ENCODE measurements around the gene DPYSL4.

Gene DPYSL4

DNA sequence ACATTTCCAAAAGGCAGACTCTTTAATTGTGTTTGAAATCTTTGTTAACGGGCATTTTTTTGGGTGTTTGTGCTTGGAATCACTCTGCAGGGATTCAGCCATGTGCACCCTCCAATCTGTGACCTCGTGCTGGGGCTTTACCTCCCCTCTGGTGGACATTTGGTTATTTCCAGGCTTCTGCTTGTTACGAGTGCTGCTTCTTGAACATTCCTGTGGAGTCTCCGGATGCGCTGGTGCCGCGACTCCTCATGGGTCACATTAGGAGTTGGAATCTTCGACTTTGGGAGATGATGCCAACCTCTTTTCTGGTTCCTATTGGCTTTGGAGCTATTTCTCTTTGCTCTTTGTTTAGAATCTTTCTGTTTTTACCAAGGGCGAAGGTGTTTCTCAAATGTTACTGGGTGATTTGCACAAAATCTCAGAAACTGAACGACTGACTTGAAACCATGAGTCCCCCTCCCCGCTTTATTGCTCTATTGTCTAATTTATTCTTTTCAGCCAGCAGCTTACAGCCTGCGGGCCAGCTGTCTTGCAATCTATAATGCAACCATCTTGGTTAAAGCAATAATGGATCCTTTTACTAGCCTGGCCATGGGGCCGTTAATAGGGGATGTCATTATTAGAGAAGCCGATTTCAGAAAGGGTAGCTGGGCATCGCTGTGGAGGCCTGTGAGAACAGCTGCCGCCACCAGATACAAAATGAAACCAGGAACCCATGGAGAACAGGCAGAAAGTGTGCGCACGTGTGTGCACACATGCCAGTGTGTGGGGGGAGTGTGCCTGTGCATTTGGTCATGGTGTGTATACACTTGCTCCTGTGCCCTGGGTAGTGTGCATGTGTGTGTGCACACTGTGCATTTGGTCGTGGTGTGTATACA is 9.9 kb upstream of the DPYSL4 start:
- no peaks in the 10 kb centered on the region for H3K4me1 ChIP-seq
- peaks cover 0 to 54% of the 10 kb centered on the region in 2 donors for H3K27me3 ChIP-seq
- no peaks in the 10 kb centered on the region for H3K36me3 ChIP-seq
- DNase-seq: no peak
- no peaks in the 10 kb centered on the region for H3K9me3 ChIP-seq
- H3K4me3 ChIP-seq: no peak overlapping the region
- TF ChIP-seq, protein P1, sequence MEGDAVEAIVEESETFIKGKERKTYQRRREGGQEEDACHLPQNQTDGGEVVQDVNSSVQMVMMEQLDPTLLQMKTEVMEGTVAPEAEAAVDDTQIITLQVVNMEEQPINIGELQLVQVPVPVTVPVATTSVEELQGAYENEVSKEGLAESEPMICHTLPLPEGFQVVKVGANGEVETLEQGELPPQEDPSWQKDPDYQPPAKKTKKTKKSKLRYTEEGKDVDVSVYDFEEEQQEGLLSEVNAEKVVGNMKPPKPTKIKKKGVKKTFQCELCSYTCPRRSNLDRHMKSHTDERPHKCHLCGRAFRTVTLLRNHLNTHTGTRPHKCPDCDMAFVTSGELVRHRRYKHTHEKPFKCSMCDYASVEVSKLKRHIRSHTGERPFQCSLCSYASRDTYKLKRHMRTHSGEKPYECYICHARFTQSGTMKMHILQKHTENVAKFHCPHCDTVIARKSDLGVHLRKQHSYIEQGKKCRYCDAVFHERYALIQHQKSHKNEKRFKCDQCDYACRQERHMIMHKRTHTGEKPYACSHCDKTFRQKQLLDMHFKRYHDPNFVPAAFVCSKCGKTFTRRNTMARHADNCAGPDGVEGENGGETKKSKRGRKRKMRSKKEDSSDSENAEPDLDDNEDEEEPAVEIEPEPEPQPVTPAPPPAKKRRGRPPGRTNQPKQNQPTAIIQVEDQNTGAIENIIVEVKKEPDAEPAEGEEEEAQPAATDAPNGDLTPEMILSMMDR (IDR thresholded peaks at IDR 0.05): no peak
- H3K27ac ChIP-seq: no peak overlapping the region
- intact Hi-C loops (cut with DNase I; ENCODE audit: low total_unique reads): no loop called here

DNA sequence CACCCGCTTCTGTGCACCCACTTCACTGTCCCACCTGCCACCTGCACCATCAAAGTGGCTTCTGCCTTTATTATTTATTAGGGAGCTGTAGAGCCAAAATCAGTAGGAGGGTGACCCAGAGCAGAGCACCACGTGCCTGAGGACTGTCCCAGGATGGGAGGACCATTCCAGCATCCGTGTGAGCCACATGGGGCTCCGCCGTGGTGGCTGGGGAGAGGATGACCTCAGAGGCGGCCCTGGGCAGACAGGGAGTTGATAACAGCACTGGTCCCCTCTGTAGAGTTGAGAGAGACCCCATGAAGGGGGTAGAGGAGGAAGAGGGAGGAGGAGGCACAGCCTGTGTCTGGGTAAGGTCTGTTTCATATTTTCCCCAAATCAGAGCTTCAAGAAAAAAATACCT is 8.7 kb upstream of the DPYSL4 start:
- TF ChIP-seq, protein P1 (IDR thresholded peaks at IDR 0.05): no peak
- Histone ChIP-seq H3K9me3 (no peaks in the 10 kb centered on the region), H3K4me1 (no peaks in the 10 kb centered on the region), H3K27me3 (peaks cover 0 to 60% of the 10 kb centered on the region in 2 donors), H3K4me3 (no peak overlapping the region), H3K27ac (no peak overlapping the region), H3K36me3 (no peaks in the 10 kb centered on the region)
- intact Hi-C loops (cut with DNase I; ENCODE audit: low total_unique reads): no loop called here
- DNase-seq: no peak

DNA sequence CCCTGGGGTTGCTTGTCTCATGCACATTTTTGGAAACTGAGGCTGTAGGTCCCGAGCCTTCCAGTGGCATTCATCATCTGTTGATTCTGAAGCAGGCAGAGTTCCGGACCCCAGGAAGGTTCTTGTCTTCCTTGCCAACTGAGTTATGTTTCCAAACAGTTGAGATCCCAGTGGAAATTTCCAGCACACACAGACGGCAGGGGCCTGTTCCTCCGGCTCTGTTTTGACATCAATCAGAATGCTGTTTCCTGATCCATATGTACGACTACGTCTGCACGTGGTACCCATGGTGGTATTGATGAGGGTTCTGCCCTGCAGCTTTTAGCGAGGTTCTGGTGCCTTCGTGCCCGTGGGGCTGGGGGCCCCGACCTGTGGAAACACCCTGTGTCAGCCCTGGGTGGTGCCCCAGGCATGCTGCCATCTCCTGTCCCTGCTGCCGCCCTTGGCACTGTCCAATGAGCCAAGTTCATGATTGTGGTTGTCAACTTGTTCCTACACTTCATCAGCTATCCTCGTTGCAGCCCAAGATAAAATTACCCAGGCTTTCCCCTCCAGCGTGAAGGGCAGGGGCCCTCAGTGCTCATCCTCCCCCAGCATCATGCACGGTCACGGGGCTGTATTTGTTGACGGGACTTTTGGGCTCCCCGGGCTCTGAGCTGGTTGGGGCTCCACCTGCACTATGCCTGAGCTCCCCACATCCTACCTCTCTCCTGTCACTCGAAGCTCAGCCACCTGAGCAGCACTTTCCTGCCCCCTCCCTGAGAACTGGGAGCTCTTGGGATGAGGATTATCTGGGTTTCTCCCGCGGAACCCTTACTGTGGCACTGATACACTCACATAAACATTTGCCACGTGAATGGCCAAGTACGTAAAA is 7.8 kb upstream of the DPYSL4 start:
- no peaks in the 10 kb centered on the region for H3K36me3 ChIP-seq
- no peaks in the 10 kb centered on the region for H3K4me1 ChIP-seq
- H3K4me3 ChIP-seq: no peak overlapping the region
- peaks cover 0 to 60% of the 10 kb centered on the region in 2 donors for H3K27me3 ChIP-seq
- H3K9me3 ChIP-seq: no peaks in the 10 kb centered on the region
- no peak for DNase-seq
- no peak overlapping the region for H3K27ac ChIP-seq
- intact Hi-C loops (cut with DNase I; ENCODE audit: low total_unique reads): no loop called here
- TF ChIP-seq, protein P1 (IDR thresholded peaks at IDR 0.05): no peak

DNA sequence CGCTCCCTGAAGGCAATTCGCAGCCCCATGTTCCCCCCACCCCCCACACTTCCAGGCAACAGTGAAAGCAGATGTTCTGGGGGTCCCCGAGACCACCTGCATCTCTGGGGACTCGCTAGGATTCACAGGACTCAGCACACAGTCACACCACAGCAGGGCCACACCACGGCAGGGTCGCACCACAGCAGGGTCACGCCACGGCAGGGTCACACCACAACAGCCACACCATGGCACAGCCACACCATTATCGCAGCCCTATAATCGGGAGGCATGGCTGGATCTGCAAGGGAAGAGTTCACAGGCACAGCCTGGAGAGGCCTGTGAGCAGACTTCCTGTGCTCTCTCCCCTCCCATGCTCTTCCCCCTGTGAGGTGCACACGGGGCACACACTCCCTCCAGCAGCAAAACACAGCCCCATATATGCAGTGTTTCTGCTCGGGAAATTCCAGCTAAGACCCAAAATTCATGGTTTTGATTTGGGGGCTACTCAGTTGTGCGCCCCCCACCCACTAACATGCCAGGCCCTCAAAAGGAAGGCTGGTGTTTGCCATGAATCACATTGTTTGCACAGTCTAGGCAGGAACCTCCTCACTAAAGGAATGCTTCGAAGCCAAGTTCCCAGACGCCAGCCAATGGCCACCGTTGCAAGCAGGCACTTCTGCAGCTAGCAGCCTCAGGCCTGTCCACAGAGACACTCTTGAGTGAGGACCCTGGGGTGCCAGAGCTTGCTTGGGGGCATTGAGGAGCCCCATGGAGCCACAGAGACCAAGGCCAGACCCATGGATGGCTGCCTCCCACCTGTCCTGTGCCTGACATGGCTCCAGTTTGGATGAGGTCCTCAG is 7.0 kb upstream of the DPYSL4 start:
- H3K4me1 ChIP-seq: no peaks in the 10 kb centered on the region
- H3K27ac ChIP-seq: no peak overlapping the region
- intact Hi-C loops (cut with DNase I; ENCODE audit: low total_unique reads): no loop called here

More for the DNA sequence above, 7.0 kb upstream of the DPYSL4 start:
- TF ChIP-seq, protein P1 (IDR thresholded peaks at IDR 0.05): no peak
- H3K9me3 ChIP-seq: no peaks in the 10 kb centered on the region
- no peaks in the 10 kb centered on the region for H3K36me3 ChIP-seq
- H3K4me3 ChIP-seq: no peak overlapping the region
- H3K27me3 ChIP-seq: peaks cover 0 to 67% of the 10 kb centered on the region in 2 donors
- DNase-seq: peak in 1 of 2 donors; percentile 47
